Measurements from ENCODE around the gene KCNH4.

Gene KCNH4

DNA sequence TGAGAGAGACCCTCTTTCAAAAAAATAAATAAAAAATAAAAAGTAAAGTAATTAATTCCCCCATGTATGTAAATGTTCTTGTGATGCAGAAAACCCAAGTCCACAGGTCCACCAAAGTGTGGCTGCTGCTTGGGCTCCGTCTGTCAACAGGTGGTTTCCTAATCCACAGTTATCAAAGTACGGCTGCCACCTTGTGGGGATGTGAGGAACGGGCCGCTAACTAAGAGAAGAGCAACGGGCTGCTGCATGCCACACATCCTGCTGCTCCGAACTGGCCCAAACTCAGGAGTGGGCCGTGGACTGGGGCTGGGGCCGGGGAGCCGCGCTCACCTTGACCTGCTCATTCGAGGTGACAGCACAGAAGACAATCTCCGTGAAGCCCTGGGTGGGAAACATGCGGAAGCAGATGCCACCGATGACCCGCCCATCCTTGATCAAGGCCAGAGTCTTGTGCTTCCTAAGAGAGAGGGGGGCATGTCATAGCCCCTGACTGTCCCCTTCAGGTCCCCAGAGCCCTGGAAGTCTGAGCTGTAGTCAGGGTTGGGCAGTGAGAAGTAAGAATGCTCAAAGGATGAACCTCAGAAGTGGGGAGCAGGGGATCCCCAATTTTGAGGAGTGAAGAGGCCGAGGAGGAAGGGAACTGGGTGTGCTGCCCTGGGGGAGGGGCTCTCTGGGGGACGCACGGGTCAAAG lies 64.1 kb downstream of the KCNH4 start:
- DNase-seq = peak; percentile 93

DNA sequence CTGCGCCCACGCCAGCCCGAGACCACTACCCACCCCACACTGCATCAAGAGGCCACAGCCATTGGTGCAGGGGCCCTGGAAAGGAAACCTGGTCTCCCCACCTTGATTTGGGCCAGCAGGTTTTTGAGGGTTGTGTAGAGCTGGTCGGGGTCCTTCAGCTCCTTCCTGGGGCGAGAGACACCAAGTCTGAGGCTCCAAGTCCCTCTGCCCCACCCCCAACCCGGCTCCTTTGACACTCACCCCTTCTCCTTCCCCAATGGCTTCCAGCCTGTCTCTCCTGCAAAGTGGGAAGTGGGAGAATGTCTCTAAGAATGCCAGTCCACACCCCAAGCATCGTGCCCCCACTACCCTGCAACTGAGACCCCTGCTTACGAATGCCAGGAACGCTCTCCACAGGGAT lies 66.8 kb downstream of the KCNH4 start:
- no peak for DNase-seq

DNA sequence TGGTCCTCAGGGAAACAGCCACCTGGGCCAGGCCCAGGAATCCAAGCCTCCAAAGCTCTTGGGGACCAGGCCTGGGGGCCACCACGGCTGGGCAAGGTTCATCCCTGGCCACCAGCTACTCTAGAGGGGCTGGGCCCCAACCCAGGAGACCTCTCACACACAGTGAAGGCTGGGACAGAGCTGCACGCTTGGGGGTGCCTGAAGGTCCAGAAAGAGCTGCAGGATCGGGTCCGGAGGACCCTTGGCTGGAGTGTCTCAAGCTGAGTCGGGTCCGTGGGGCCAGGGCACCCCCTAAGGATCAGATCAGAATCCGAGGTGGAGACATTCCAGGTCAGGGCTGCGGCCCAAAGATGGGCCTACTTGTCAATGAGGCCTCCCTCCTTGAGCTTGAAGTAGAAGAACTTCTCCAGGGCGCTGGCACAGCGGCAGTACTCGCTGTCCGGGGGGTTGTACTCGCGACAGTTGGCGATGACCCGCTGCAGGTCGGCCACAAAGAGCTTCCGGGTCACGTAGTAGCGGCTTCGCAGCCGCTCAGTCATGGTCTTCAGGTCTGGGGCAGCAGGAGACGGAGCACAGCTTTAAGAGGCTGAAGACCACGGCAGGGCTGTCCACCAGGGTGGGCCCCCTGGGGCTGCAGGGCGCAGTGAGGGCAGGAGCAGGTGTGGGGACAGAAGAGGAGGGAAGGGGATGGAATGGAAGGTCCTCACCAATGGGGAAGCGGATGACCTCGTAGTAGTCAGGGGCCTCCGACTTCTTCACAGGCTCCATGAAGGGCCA lies 67.5 kb downstream of the KCNH4 start:
- DNase-seq = no peak

DNA sequence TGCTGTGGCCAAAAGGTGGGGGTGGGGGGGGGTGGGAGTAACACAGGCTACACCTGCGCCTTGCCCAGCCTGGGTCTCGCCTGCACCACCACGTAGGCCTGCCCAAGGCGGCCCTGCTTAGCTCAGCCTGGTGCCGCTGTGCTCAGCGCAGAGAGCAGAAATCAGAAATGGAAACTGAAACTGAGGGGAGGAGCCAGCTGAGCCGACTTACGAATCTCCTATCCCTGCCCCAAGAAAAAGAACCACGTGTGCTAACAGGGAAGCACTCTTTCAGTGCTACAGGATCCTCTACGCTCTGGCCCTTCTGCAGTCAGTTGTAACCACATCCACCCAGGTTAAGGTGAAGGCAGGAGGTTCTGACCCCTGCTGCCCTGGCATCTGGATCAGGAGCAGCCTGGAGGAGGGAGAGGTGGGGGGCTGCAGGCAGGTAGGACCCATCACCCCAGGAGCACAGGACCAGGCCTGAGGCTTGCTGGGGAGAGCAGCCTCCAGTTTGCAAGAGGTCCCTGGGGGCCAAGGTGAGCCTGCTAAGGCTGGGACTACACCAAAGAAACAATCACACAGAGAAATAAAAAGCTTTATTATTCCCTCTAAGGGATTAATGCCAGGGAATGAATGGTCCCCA lies 68.3 kb downstream of the KCNH4 start, which contains the start of gene DHX58:
TSS of gene DHX58 (minus strand) at position 163 of the 625 bp plus-strand sequence. CDS start 822 bp downstream, outside the sequence.
- peak; percentile 95 for DNase-seq

DNA sequence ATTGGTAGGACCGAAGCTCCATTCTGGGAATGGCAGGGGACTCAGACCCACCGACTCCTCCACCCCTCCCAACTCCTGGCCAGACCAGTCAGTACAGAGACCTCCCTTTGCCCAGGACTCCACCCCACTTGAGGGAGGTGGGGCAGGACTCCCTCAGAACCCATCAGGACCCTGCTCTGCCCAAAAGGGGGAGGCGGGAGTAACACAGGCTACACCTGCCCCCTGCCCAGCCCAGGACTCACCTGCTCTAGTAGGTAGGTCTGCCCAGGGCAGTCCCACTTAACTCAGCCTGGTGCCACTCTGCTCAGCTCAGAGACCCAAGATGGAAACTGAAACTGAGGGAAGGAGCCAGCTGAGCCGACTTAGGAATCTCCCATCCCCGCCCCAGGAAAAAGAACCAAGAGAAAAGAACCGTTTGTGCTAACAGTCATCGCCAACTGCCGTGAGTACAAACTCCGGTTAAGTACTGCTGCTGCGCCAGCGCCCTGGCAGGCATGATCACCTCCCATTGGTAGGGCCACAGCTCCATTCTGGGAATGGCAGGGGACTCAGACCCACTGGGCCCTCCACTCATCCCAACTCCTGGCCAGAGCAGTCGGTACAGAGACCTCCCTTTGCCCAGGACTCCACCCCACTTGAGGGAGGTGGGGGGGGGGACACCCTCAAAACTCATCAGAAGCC lies 68.9 kb downstream of the KCNH4 start:
- peak; percentile 55 for DNase-seq

DNA sequence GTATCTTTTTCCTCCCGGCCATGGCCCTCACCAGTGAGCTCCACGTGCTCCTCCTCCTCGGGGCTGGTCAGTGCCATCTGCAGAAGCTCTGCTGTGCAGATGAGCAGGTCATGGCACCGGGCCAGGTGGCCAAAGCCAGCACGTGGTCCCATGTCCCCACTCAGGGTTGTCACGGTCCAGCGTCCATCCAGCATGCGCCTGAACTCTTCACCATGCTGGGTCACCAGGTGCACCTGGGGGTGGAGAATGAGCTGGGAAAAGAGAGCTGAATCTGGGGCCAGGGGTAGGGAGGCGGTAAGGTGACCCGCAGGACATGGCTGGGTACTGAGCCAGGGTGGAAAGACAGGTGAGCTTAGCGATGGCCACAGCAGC lies 69.7 kb downstream of the KCNH4 start:
- DNase-seq = no peak

DNA sequence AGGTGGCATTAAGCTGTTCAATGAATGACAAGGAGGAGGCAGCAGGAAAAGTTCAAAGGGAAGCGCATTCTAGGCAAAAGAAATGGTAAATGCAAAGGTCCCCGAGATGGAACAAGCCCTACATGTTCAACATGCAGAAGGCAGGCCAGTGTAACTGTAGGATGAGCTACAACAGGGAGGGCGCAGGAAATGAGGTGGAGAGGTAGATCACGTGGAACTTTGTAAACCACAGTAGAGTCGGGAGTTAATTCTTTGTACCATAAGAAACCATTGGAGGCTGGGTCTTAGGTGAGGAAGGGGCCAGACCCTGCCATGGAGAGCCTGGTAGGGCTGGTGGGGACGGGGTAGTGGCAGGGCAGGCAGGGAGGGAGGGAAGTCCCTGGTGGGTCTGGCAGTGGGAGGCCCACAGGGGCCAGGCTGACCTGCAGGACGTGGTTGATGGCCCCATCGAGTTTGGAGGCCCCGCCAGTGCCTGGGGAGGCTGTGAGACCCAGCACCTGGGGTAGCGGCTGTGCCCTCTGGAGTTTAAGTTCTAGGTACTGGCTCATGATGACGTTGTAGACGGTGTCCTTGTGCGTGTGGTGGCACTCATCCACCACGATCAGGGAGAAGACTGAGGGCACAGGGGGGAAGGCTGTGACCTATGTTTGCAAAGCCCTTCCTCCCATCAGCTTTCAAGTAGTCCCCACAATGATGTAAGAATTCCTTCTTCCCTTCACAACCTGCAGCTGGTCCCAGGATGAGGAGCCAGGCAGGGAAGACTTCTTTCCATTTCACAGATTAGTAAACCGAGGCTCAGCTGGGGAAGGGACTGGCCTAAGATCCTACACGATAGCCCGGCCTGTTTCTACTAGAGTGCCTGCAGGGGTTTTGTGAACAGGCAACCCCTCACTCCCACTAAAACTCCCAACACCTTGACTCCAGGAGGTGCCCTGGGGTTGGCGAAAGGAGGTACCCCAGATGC lies 70.4 kb downstream of the KCNH4 start:
- no peak for DNase-seq

DNA sequence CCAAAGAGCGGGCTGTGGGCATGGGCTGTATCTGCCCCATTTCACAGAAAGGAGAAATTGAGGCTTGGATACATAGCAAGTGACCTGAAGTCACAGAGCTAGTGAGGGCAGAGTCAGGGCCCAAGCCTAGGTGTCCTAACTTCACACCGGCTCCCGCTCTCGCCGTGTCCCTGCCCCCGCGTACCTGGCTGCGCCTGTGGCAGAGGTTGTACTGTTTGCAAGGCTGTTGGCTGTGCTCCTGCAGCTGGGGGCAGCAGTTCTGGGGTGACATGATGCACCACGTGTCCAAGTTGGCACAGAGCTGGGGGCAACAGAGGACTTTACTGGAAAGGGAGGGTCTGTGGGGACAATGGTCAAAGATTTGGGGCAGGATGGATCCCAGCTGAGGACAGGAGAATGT lies 71.9 kb downstream of the KCNH4 start:
- no peak for DNase-seq

DNA sequence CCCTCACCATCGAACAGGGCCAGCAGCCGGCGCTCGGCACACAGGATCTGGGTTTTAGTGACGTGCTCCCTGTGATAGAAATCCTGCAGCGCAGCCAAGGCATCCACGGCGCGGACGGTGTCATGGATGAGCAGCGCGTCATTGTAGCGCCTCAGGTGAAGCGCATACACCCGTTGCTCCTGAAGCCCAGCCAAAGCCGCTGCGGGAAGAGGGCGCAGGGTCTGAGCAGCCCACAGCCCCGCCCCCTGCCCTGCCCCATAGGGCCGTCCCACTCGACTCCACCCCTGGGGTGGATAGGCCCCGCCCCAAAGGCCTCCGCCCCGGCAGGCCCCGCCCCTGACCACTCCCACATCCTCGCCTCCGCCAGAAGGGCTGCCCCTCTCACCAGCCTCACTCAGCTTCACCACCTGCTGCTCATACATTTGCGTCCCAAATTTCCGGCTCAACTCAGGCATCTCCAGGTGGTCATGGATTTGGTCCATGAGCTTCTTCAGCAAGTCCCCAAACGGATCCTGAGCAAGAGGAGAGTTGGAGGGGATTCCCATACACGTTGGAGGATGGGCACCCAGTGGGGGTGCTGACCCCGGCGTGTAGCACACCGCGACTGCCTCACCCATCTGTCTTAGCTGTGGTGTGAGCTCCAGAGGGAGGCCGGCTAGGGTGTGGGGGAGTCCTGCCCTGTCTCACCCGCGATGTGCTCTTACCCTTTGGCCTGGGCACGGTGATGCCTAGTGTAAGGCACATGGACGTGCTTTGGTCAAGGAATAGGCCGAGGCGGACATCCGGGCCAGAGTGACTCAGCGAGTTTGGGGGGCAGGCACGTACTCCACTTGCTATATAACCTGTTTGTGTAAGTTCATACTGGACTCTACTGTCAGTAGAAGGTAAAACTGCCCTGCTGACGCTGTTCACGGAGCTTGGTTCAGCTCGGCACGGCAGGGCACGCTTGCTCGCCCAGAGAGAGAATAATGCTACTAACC lies 73.1 kb downstream of the KCNH4 start:
- DNase-seq = peak; percentile 96

DNA sequence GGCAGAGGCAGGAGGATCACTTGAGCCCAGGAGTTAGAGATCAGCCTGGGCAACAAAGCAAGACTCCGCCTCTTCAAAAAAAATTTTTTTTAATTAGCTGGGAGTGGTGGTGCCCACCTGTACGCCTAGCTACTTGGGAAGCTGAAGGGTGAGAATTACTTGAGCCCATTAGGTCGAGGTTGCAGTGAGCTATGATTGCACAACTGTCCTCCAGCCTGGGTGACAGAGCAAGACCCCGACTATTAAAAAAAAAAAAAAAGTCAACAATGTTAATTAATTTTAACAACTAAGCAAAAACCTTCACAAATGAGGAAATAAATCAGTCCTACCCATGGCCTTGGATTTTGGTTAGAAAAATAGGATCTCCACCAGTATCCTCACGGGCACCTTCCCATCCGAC lies 73.8 kb downstream of the KCNH4 start:
- no peak for DNase-seq
